SU-DHL-6 (cell line): ENCODE results near the gene TTF1.
A peak's percentile ranks its signal among the peaks of the same experiment; 100 is the strongest.
"Not testable (repeated sequence)": the region's sequence is repeated elsewhere in the genome, so short reads cannot be mapped to it uniquely, and the experiment has no call there.

ENCODE experiments used
- H2AFZ ChIP-seq: fragments of 200-600 bp; sonication (generic); 2 replicates; pipeline ENCODE4 v1.6.1; 2014; ENCODE audit warnings: low read depth, mild to moderate bottlenecking, moderate library complexity, mixed read lengths, antibody characterized with exemption, low read length; ENCODE audit not compliant: severe bottlenecking
- H3F3A ChIP-seq: fragments of 200-600 bp; shearing (Covaris generic); 2 replicates; pipeline ENCODE4 v1.6.0; 2016; ENCODE audit warnings: antibody characterized with exemption, mild to moderate bottlenecking; ENCODE audit not compliant: insufficient read depth
- H3K27ac ChIP-seq: fragments of 200-600 bp; sonication (generic); 2 replicates; pipeline ENCODE4 v1.5.1; 2016; ENCODE audit warnings: low read depth, mild to moderate bottlenecking, low read length, moderate library complexity, mixed read lengths
- H3K27me3 ChIP-seq: fragments of 200-600 bp; sonication (generic), shearing (Covaris generic); 2 replicates; pipeline ENCODE4 v1.6.0; 2014; ENCODE audit warnings: mild to moderate bottlenecking, low read length
- H3K36me3 ChIP-seq: fragments of 200-600 bp; sonication (generic); 2 replicates; pipeline ENCODE4 v1.6.1; 2014; ENCODE audit warnings: mild to moderate bottlenecking, low read length, mixed read lengths
- H3K4me2 ChIP-seq: fragments of 300-600, 200-600 bp; shearing (Covaris generic), sonication (generic); 2 replicates; pipeline ENCODE4 v1.6.0; 2014; ENCODE audit warnings: low read length, low read depth, mild to moderate bottlenecking; ENCODE audit not compliant: poor library complexity, severe bottlenecking
- H3K4me3 ChIP-seq: fragments of 200-600 bp; sonication (generic); 2 replicates; pipeline ENCODE4 v1.5.1; 2014; ENCODE audit warnings: antibody characterized with exemption, low read length, mild to moderate bottlenecking, mixed read lengths; ENCODE audit not compliant: insufficient read depth, poor library complexity, severe bottlenecking
- H3K79me2 ChIP-seq: fragments of 200-600 bp; sonication (generic); 2 replicates; pipeline ENCODE4 v1.6.1; 2014; ENCODE audit warnings: mild to moderate bottlenecking, low read length, moderate library complexity; ENCODE audit not compliant: insufficient read depth
- H3K9ac ChIP-seq: fragments of 200-600 bp; sonication (generic); 2 replicates; pipeline ENCODE4 v1.7.0; 2014; ENCODE audit warnings: mild to moderate bottlenecking, low read length
- H3K9me2 ChIP-seq: fragments of 200-600 bp; sonication (generic); replicated peaks from 2 replicates; pipeline ENCODE4 v1.6.1; 2014; ENCODE audit warnings: low read length; ENCODE audit not compliant: insufficient read depth
- H3K9me3 ChIP-seq: fragments of 200-600 bp; sonication (generic); 2 replicates; pipeline ENCODE4 v1.6.1; 2014; ENCODE audit warnings: low read length, mixed read lengths; ENCODE audit not compliant: insufficient read depth
- H4K20me1 ChIP-seq: fragments of 200-600 bp; sonication (generic); 2 replicates; pipeline ENCODE4 v1.6.1; 2014; ENCODE audit warnings: low read depth, mild to moderate bottlenecking, antibody characterized with exemption, low read length, moderate library complexity, mixed read lengths
- EZH2phosphoT487 ChIP-seq: fragments of 200-600 bp; sonication (generic), shearing (Covaris generic); conservative IDR thresholded peaks from 2 replicates; pipeline ENCODE4 v1.6.1; 2018; ENCODE audit warnings: mild to moderate bottlenecking, antibody characterized with exemption, low read length, moderate library complexity, mixed read lengths
- TF ChIP-seq, protein P1 (sequence below): fragments of 200-600 bp; sonication (generic); IDR thresholded peaks from one replicate; pipeline ENCODE4 v1.5.1; 2017; ENCODE audit warnings: antibody characterized with exemption, mild to moderate bottlenecking, low read length, moderate library complexity; ENCODE audit not compliant: insufficient read depth, poor library complexity, severe bottlenecking

Gene TTF1

DNA sequence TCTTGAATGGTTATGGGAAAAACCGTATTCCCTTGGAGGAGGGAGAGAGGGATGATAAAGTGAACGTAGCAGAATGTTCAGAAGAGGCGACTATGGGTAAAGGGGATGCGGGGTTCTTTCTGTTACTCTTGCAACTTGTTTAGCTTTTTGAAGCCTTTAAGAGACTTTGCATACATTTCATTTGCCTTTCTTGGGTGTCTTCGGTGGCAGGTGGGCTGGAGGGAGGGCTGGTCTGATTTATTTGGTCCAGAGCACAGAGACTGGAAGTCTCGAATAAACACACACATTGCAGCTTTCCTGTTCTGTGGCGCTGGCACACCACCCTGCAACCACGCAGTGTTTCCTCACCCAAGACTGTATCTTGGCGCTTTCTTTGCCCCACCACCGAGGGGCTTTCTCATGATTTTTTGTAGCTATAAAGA is 23.2 kb downstream of the TTF1 start:
- no peaks in the 10 kb centered on the region for H3K27me3 ChIP-seq
- TF ChIP-seq EZH2phosphoT487: no peak
- TF ChIP-seq, protein P1, sequence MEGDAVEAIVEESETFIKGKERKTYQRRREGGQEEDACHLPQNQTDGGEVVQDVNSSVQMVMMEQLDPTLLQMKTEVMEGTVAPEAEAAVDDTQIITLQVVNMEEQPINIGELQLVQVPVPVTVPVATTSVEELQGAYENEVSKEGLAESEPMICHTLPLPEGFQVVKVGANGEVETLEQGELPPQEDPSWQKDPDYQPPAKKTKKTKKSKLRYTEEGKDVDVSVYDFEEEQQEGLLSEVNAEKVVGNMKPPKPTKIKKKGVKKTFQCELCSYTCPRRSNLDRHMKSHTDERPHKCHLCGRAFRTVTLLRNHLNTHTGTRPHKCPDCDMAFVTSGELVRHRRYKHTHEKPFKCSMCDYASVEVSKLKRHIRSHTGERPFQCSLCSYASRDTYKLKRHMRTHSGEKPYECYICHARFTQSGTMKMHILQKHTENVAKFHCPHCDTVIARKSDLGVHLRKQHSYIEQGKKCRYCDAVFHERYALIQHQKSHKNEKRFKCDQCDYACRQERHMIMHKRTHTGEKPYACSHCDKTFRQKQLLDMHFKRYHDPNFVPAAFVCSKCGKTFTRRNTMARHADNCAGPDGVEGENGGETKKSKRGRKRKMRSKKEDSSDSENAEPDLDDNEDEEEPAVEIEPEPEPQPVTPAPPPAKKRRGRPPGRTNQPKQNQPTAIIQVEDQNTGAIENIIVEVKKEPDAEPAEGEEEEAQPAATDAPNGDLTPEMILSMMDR: peak; percentile 46
- H3K27ac ChIP-seq: peak overlapping the region; percentile 99
- peak overlapping the region; percentile 57 for H3K9ac ChIP-seq
- H3K79me2 ChIP-seq: no peaks in the 10 kb centered on the region; the same call in 1 of the 2 replicates
- no peaks in the 10 kb centered on the region for H4K20me1 ChIP-seq
- peaks cover 55% of the 10 kb centered on the region for H3F3A ChIP-seq
- H3K36me3 ChIP-seq: peaks cover 10% of the 10 kb centered on the region
- H3K4me3 ChIP-seq: peak overlapping the region; percentile 37
- H2AFZ ChIP-seq: no peak overlapping the region
- H3K9me2 ChIP-seq: no peaks in the 10 kb centered on the region
- no peaks in the 10 kb centered on the region for H3K9me3 ChIP-seq
- H3K4me2 ChIP-seq: peak overlapping the region; percentile 87

DNA sequence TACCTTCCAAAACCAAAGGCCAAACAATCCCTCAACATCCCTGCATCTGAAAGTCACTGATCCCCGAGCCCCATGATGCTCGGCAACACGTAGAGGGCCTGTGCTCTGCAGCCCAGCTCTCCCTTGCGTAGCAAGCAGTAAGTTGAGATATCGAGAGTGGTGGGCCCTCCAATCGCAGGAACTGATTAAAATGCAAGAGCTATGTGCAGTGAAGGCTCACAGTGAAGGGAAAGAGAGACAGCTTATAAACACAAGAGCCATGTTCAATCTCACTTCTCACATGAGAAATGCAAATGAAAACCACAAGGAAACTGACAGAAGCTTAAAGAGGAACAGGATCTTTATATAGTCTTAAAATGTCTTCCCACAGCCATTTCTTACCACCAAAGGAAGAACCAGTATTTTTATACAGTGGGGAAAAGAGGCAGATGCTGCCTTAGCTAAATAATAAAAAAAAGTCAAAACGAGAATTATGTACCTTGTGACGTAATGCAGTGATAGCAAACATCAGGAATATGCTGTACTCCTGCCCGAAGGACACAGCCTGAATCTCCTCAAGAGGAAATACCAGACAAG is 24.6 kb downstream of the TTF1 start:
- peak overlapping the region; percentile 57 for H3K9ac ChIP-seq
- H3K9me2 ChIP-seq: no peaks in the 10 kb centered on the region
- H3K9me3 ChIP-seq: no peaks in the 10 kb centered on the region
- peak overlapping the region; percentile 99 for H3K27ac ChIP-seq
- peaks cover 10% of the 10 kb centered on the region for H3K36me3 ChIP-seq
- H4K20me1 ChIP-seq: no peaks in the 10 kb centered on the region
- no peaks in the 10 kb centered on the region; the same call in 1 of the 2 replicates for H3K79me2 ChIP-seq
- peaks cover 55% of the 10 kb centered on the region for H3F3A ChIP-seq
- H3K4me3 ChIP-seq: peak overlapping the region; percentile 26
- no peak overlapping the region for H2AFZ ChIP-seq
- no peaks in the 10 kb centered on the region for H3K27me3 ChIP-seq
- TF ChIP-seq EZH2phosphoT487: no peak
- TF ChIP-seq, protein P1: no peak
- peak overlapping the region; percentile 87 for H3K4me2 ChIP-seq

DNA sequence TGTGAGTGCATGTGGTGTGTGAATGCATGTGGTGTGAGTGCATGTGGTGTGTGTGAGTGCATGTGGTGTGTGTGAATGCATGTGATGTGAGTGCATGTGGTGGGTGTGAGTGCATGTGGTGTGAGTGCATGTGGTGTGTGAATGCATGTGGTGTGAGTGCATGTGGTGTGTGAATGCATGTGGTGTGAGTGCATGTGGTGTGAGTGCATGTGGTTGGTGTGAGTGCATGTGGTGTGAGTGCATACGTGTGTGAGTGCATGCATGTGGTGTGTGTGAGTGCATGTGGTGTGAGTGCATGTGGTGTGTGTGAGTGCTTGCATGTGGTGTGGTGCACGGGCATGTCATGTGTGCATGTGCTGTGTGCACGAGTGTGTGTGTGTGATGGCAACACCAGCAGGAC is 28.2 kb downstream of the TTF1 start:
- not testable (repeated sequence) for H3K9me3 ChIP-seq, H3K4me2 ChIP-seq, H3K36me3 ChIP-seq, H3K27me3 ChIP-seq, H2AFZ ChIP-seq, H3K27ac ChIP-seq, H3K4me3 ChIP-seq, H3K9ac ChIP-seq, H3K79me2 ChIP-seq, H3K9me2 ChIP-seq, H4K20me1 ChIP-seq
- H3F3A ChIP-seq: peaks cover 30% of the 10 kb centered on the region

DNA sequence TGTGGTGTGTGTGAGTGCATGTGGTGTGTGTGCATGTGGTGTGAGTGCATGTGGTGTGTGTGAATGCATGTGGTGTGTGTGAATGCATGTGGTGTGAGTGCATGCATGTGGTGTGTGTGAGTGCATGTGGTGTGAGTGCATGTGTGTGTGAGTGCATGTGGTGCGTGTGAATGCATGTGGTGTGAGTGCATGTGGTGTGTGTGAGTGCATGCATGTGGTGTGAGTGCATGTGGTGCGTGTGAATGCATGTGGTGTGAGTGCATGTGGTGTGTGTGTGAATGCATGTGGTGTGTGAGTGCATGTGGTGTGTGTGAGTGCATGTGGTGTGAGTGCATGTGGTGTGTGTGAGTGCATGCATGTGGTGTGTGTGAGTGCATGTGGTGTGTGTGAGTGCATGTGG is 28.9 kb downstream of the TTF1 start:
- H2AFZ ChIP-seq, H3K4me3 ChIP-seq, H3K79me2 ChIP-seq, H3K36me3 ChIP-seq, H3K9me2 ChIP-seq, H3K4me2 ChIP-seq, H3K9ac ChIP-seq, H4K20me1 ChIP-seq, H3K9me3 ChIP-seq, H3K27me3 ChIP-seq, H3K27ac ChIP-seq: not testable (repeated sequence)
- peaks cover 24% of the 10 kb centered on the region; the same call in 1 of the 2 replicates for H3F3A ChIP-seq
